CD4-positive, alpha-beta T cell (primary cell): ENCODE data around the gene ATG9A. TPM values are rescaled to one million over a fixed set of nuclear protein-coding genes. Genes with fewer than 3 reads are reported as not detected.
A peak's percentile ranks its signal among the peaks of the same experiment; 100 is the strongest.

Source experiments
- ATAC-seq: fragments of 200-7000 bp; cut with Tn5 transposase; one replicate; pipeline ENCODE4 v1.10.0; 2022; ENCODE audit warnings: mild to moderate bottlenecking; ENCODE audit not compliant: poor library complexity
- CTCF ChIA-PET: fragments of 350-600 bp; sonication (Branson Sonifier 250); formaldehyde crosslinking; loops from one replicate; lab custom pipeline; 2021; ENCODE audit warnings: antibody characterized with exemption, inconsistent platforms; lab: Charles Lee
- POLR2A ChIA-PET: fragments of 350-600 bp; sonication (Branson Sonifier 250); formaldehyde crosslinking; loops from one replicate; lab custom pipeline; 2021; ENCODE audit warnings: antibody characterized with exemption, inconsistent platforms; lab: Charles Lee
- DNase-seq, 14 experiments: peaks; one replicate each; pipeline ENCODE4 v3.0.0-alpha.2; 2013 to 2020; ENCODE audit warnings: mixed read lengths in 2 of 14
- H3K27ac ChIP-seq, 2 donors: one replicate each; pipeline versions ENCODE4 v1.5.1 to v1.7.0; 2013; ENCODE audit warnings: low read length in 2 of 2, low read depth in 1 of 2, mild to moderate bottlenecking in 1 of 2
- H3K27me3 ChIP-seq, 2 experiments: 1 replicate in 1 of 2; 2 replicates in 1 of 2; pipeline versions ENCODE4 v1.6.1 to v1.7.0; 2013; ENCODE audit warnings: low read length in 2 of 2, control low read depth in 1 of 2, mild to moderate bottlenecking in 1 of 2, moderate library complexity in 1 of 2; ENCODE audit not compliant: insufficient read depth in 2 of 2, control insufficient read depth in 1 of 2
- H3K36me3 ChIP-seq: one replicate; pipeline ENCODE4 v1.6.1; 2013; ENCODE audit warnings: low read length, control low read depth; ENCODE audit not compliant: insufficient read depth
- H3K4me1 ChIP-seq: one replicate; pipeline ENCODE4 v1.6.1; 2013; ENCODE audit warnings: low read length, control low read depth; ENCODE audit not compliant: insufficient read depth
- H3K4me3 ChIP-seq: one replicate; pipeline ENCODE4 v1.5.1; 2013; ENCODE audit warnings: mild to moderate bottlenecking, low read length, moderate library complexity
- H3K9me3 ChIP-seq, 2 experiments: 1 replicate in 1 of 2; 2 replicates in 1 of 2; pipeline versions ENCODE4 v1.6.1 to v1.7.0; 2013; ENCODE audit warnings: low read length in 2 of 2, mild to moderate bottlenecking in 2 of 2, control low read depth in 1 of 2, moderate library complexity in 1 of 2; ENCODE audit not compliant: control insufficient read depth in 1 of 2, insufficient read depth in 1 of 2
- H3K27ac Mint-ChIP-seq: one replicate; pipeline ENCODE4 v1.8.0; 2020; ENCODE audit warnings: mixed read lengths
- H3K27me3 Mint-ChIP-seq: one replicate; pipeline ENCODE4 v1.8.0; 2021; ENCODE audit warnings: mixed read lengths
- H3K36me3 Mint-ChIP-seq: one replicate; pipeline ENCODE4 v1.8.0; 2021; ENCODE audit warnings: low read depth, mixed read lengths
- H3K4me1 Mint-ChIP-seq: one replicate; pipeline ENCODE4 v1.8.0; 2021; ENCODE audit warnings: low read depth, mixed read lengths
- H3K4me3 Mint-ChIP-seq: one replicate; pipeline ENCODE4 v1.8.0; 2020; ENCODE audit warnings: mild to moderate bottlenecking, mixed read lengths
- H3K9me3 Mint-ChIP-seq: one replicate; pipeline ENCODE4 v1.8.0; 2020; ENCODE audit warnings: mixed read lengths
- CTCF ChIP-seq: fragments of 200-600 bp; IDR thresholded peaks from one replicate; pipeline ENCODE4 v1.8.0; 2022; ENCODE audit warnings: antibody characterized with exemption, mild to moderate bottlenecking
- intact Hi-C, 2 experiments: fragments of 100-400 bp; cut with DNase I in 1 of 2; cut with micrococcal nuclease in 1 of 2; formaldehyde crosslinking; loops; one replicate each; pipeline versions ENCODE4 v1.15.1 to v1.9.0; 2023 to 2025; cut with DNase I, micrococcal nuclease
- total RNA-seq, 174 experiments: library from RNA in 2 of 174; stranded (reverse) in 2 of 174; gene quantifications; one replicate each; pipeline ENCODE4 v1.2.3 and lab custom pipeline; 2021 to 2026

Gene ATG9A
- total RNA-seq, 2 experiments from 2014 or later = 105 to 106 TPM

- Mint-ChIP-seq H3K27me3 (no peaks in the 10 kb centered on the region), H3K4me3 (peak within 1 kb of the TSS; percentile 90), H3K9me3 (no peaks in the 10 kb centered on the region), H3K4me1 (peaks cover 45% of the 10 kb centered on the region), H3K27ac (peak within 1 kb of the TSS; percentile 93), H3K36me3 (peaks cover 26% of the 10 kb centered on the region)
- H3K27ac ChIP-seq = peak within 1 kb of the TSS; percentile 89 to 90
- peaks cover 53% of the 10 kb centered on the region for H3K4me1 ChIP-seq
- H3K27me3 ChIP-seq = no peaks in the 10 kb centered on the region
- peak within 1 kb of the TSS; percentile 69 for H3K4me3 ChIP-seq
- ATAC-seq (peak; percentile 93), DNase-seq (peak; percentile 88 to 98 (median 95))
- peaks cover 21% of the 10 kb centered on the region for H3K36me3 ChIP-seq
- ChIA-PET POLR2A (interaction anchor here (0.6 to 4.8 kb wide), 22 partner anchors 8 to 182 kb away, joined by 3 to 139 read pairs (median 12); partner anchors contain the start of genes ABCB6, ANKZF1, ATG9A and CNPPD1), CTCF (interaction anchor here (0.9 to 4.2 kb wide), 10 partner anchors 13 to 226 kb away, joined by 3 to 32 read pairs (median 5); partner anchors contain the start of genes CNPPD1, DNPEP and NHEJ1)
- intact Hi-C loops = loop anchor here (1.0 to 10.0 kb wide), 6 partner anchors 28 to 338 kb away; partner anchors contain the start of genes CHPF (in 1 of the 2), DNAJB2 (in 1 of the 2), DNPEP (in 1 of the 2) and RETREG2 (in 1 of the 2)
- H3K9me3 ChIP-seq = no peaks in the 10 kb centered on the region
- TF ChIP-seq CTCF = no peak
Observed at GRCh38 chr2:219206328-219207133, 22.9 kb downstream of the ATG9A start, which contains the start of gene ZFAND2B. Gene ZFAND2B (plus strand): TSS chr2:219206782. CDS start chr2:219206988, 206 bp downstream.

GRCh38 chr2:219205981-219206327 lies 23.5 kb downstream of the ATG9A start:
- H3K9me3 ChIP-seq = peaks cover 0 to 3% of the 10 kb centered on the region in 2 experiments
- H3K27ac ChIP-seq = peak overlapping the region; percentile 89 to 90
- intact Hi-C loops = loop anchor here (1.0 to 10.0 kb wide), 6 partner anchors 28 to 339 kb away; partner anchors contain the start of genes CHPF (in 1 of the 2), DNAJB2 (in 1 of the 2), DNPEP (in 1 of the 2) and RETREG2 (in 1 of the 2)
- ATAC-seq (no peak), DNase-seq (no peak)
- CTCF ChIA-PET = interaction anchor here (0.9 to 4.2 kb wide), 10 partner anchors 13 to 226 kb away, joined by 3 to 32 read pairs (median 5); partner anchors contain the start of genes CNPPD1, DNPEP and NHEJ1
- no peaks in the 10 kb centered on the region for H3K27me3 ChIP-seq
- H3K4me3 ChIP-seq = peak overlapping the region; percentile 69
- POLR2A ChIA-PET = interaction anchor here (1.0 to 4.8 kb wide), 20 partner anchors 9 to 182 kb away, joined by 3 to 139 read pairs (median 13); partner anchors contain the start of genes ABCB6, ANKZF1, ATG9A and CNPPD1
- H3K36me3 ChIP-seq = peaks cover 21% of the 10 kb centered on the region
- Mint-ChIP-seq H3K4me1 (peaks cover 41% of the 10 kb centered on the region), H3K4me3 (peak overlapping the region; percentile 90), H3K27me3 (no peaks in the 10 kb centered on the region), H3K36me3 (peaks cover 21% of the 10 kb centered on the region), H3K27ac (peak overlapping the region; percentile 93), H3K9me3 (no peaks in the 10 kb centered on the region)
- H3K4me1 ChIP-seq = peaks cover 47% of the 10 kb centered on the region
- TF ChIP-seq CTCF = no peak

GRCh38 chr2:219205165-219205538 lies 24.3 kb downstream of the ATG9A start:
- Histone ChIP-seq H3K27me3 (no peaks in the 10 kb centered on the region), H3K4me3 (no peak overlapping the region), H3K4me1 (peaks cover 39% of the 10 kb centered on the region), H3K9me3 (peaks cover 0 to 3% of the 10 kb centered on the region in 2 experiments), H3K27ac (no peak overlapping the region), H3K36me3 (peaks cover 21% of the 10 kb centered on the region)
- peak overlapping the region; percentile 93 for H3K27ac Mint-ChIP-seq
- no peaks in the 10 kb centered on the region for H3K9me3 Mint-ChIP-seq
- DNase-seq (no peak), ATAC-seq (no peak)
- peaks cover 40% of the 10 kb centered on the region for H3K4me1 Mint-ChIP-seq
- ChIA-PET POLR2A (interaction anchor here (1.2 to 2.4 kb wide), 5 partner anchors 9 to 48 kb away, joined by 4 to 41 read pairs (median 17); partner anchors contain the start of genes TUBA4A and TUBA4B), CTCF (interaction anchor here (0.7 to 2.9 kb wide), 3 partner anchors 34 to 75 kb away, joined by 3 to 17 read pairs (median 5); partner anchors contain the start of gene NHEJ1)
- H3K27me3 Mint-ChIP-seq = no peaks in the 10 kb centered on the region
- no peak for TF ChIP-seq CTCF
- H3K36me3 Mint-ChIP-seq = peaks cover 21% of the 10 kb centered on the region
- intact Hi-C loops = loop anchor here in 1 of 2 experiments (10.0 kb wide), 2 partner anchors 180 to 340 kb away; partner anchors contain the start of genes CHPF, DNPEP and TMEM198
- peak overlapping the region; percentile 65 for H3K4me3 Mint-ChIP-seq
